OCI-LY7 (cell line): ENCODE results near the gene RGMB. TPM values are rescaled to one million over a fixed set of nuclear protein-coding genes. Genes with fewer than 3 reads are reported as not detected.
A peak's percentile ranks its signal among the peaks of the same experiment; 100 is the strongest.

ENCODE experiments used
- BruUV-seq: library from RNA; stranded (reverse); fragments of 400-500 nt; replicated peaks from 2 replicates; lab custom pipeline; 2021; lab: Mats Ljungman, UMichigan
- CTCF ChIA-PET: fragments of 300-600 bp; sonication (Branson Sonifier 250); formaldehyde crosslinking; loops from one replicate; lab custom pipeline; 2022; ENCODE audit warnings: antibody characterized with exemption; ENCODE audit not compliant: unreplicated experiment; lab: Charles Lee
- POLR2A ChIA-PET: fragments of 300-600 bp; sonication (Branson Sonifier 250); formaldehyde crosslinking; loops from one replicate; lab custom pipeline; 2022; ENCODE audit warnings: antibody characterized with exemption; lab: Charles Lee
- DNase-seq: peaks from one replicate; pipeline ENCODE4 v3.0.0-alpha.2; 2015; ENCODE audit warnings: low spot score
- H2AFZ ChIP-seq: fragments of 200-600 bp; sonication (generic), shearing (Covaris generic); 2 replicates; pipeline ENCODE4 v1.6.1; 2014; ENCODE audit warnings: mild to moderate bottlenecking, antibody characterized with exemption, low read length, moderate library complexity
- H3K27ac ChIP-seq: fragments of 200-600 bp; sonication (generic); 2 replicates; pipeline ENCODE4 v1.5.1; 2014; ENCODE audit warnings: mixed run types, low read depth, mild to moderate bottlenecking, moderate library complexity, low read length, inconsistent platforms; ENCODE audit not compliant: poor library complexity, severe bottlenecking
- H3K36me3 ChIP-seq: fragments of 200-600 bp; sonication (generic); 2 replicates; pipeline ENCODE4 v1.6.1; 2014; ENCODE audit warnings: mild to moderate bottlenecking, antibody characterized with exemption, low read length, moderate library complexity, mixed read lengths; ENCODE audit not compliant: insufficient read depth
- H3K4me1 ChIP-seq: fragments of 200-600 bp; sonication (generic); 2 replicates; pipeline ENCODE4 v1.5.1; 2014; ENCODE audit warnings: mild to moderate bottlenecking, low read length; ENCODE audit not compliant: insufficient read depth, poor library complexity, severe bottlenecking
- H3K4me2 ChIP-seq: fragments of 200-600 bp; sonication (generic); 2 replicates; pipeline ENCODE4 v1.6.1; 2014; ENCODE audit warnings: mild to moderate bottlenecking, low read length
- H3K4me3 ChIP-seq: fragments of 200-600 bp; sonication (generic); 2 replicates; pipeline ENCODE4 v1.5.1; 2014; ENCODE audit warnings: mild to moderate bottlenecking, low read depth, low read length; ENCODE audit not compliant: poor library complexity, severe bottlenecking
- H3K79me2 ChIP-seq: fragments of 200-600 bp; sonication (generic); 2 replicates; pipeline ENCODE4 v1.6.1; 2016; ENCODE audit warnings: low read depth, mild to moderate bottlenecking, low read length, moderate library complexity, mixed read lengths; ENCODE audit not compliant: insufficient read depth
- H3K9me2 ChIP-seq: fragments of 200-600 bp; sonication (generic); 2 replicates; pipeline ENCODE4 v1.6.1; 2016; ENCODE audit warnings: mild to moderate bottlenecking, low read length, mixed read lengths; ENCODE audit not compliant: insufficient read depth
- H3K9me3 ChIP-seq: fragments of 200-600 bp; sonication (generic); 2 replicates; pipeline ENCODE4 v1.6.1; 2014; ENCODE audit warnings: mild to moderate bottlenecking, mixed run types, low read length, mixed read lengths
- H4K20me1 ChIP-seq: fragments of 200-600 bp; sonication (generic); 2 replicates; pipeline ENCODE4 v1.6.1; 2014; ENCODE audit warnings: mild to moderate bottlenecking, antibody characterized with exemption, low read length, moderate library complexity, mixed read lengths; ENCODE audit not compliant: insufficient read depth
- CTCF ChIP-seq: fragments of 200-600 bp; sonication (generic); conservative IDR thresholded peaks from 2 replicates; pipeline ENCODE4 v1.5.1; 2014; ENCODE audit warnings: mild to moderate bottlenecking, antibody characterized with exemption, low read length, moderate library complexity, mixed read lengths
- EZH2phosphoT487 ChIP-seq: fragments of 200-600 bp; sonication (generic); IDR thresholded peaks from 2 replicates; pipeline ENCODE4 v1.6.1; 2018; ENCODE audit warnings: low read depth, borderline replicate concordance, mild to moderate bottlenecking, mixed run types, antibody characterized with exemption, low read length, moderate library complexity, mixed read lengths
- intact Hi-C: fragments of 100-400 bp; cut with micrococcal nuclease; formaldehyde crosslinking; loops from one replicate; pipeline ENCODE4 v1.10.0; 2022; ENCODE audit not compliant: unreplicated experiment
- total RNA-seq, 2 experiments: library from RNA; depleted of rRNA in 1 of 2; stranded (reverse); fragments of >200 nt in 1 of 2; shearing (Covaris generic) in 1 of 2; gene quantifications; 2 replicates each; pipeline ENCODE4 v1.2.3, GENCODE V29; 2014 to 2022

The RGMB gene
- total RNA-seq, 2 experiments from 2014 or later = 9.2 to 11.2 TPM

- Histone ChIP-seq H3K27ac (no peak overlapping the region), H3K4me3 (no peak overlapping the region), H3K36me3 (no peaks in the 10 kb centered on the region), H3K4me1 (peaks cover 27% of the 10 kb centered on the region), H4K20me1 (0 out of 2 replicates have a peak, but pooled peaks cover 8% of the 10 kb centered on the region), H3K9me2 (no peaks in the 10 kb centered on the region), H3K9me3 (no peaks in the 10 kb centered on the region), H2AFZ (no peak overlapping the region), H3K79me2 (no peaks in the 10 kb centered on the region), H3K4me2 (no peak overlapping the region)
- ChIA-PET POLR2A (interaction anchor here (0.6 to 1.0 kb wide), 2 partner anchors 9 to 63 kb away, joined by 3 read pairs; no protein-coding TSS in a partner anchor), CTCF (no interaction called here)
- BruUV-seq = no TSS peak
- intact Hi-C loops = no loop called here
- TF ChIP-seq CTCF (peak; percentile 85), EZH2phosphoT487 (no peak)
- peak; percentile 51 for DNase-seq
These were observed 5.1 kb upstream of the RGMB start for GRCh38 chr5:98768160-98768959.

- Histone ChIP-seq H4K20me1 (0 out of 2 replicates have a peak, but pooled peaks cover 8% of the 10 kb centered on the region), H3K9me2 (no peaks in the 10 kb centered on the region), H2AFZ (no peak overlapping the region), H3K9me3 (no peaks in the 10 kb centered on the region), H3K27ac (no peak overlapping the region), H3K4me2 (no peak overlapping the region), H3K36me3 (no peaks in the 10 kb centered on the region), H3K79me2 (no peaks in the 10 kb centered on the region), H3K4me3 (no peak overlapping the region), H3K4me1 (peaks cover 27% of the 10 kb centered on the region)
- ChIA-PET POLR2A (interaction anchor here (0.6 kb wide), 1 partner anchor 63 kb away, joined by 3 read pairs; no protein-coding TSS in a partner anchor), CTCF (no interaction called here)
- BruUV-seq = no TSS peak
- intact Hi-C loops = no loop called here
- TF ChIP-seq CTCF = no peak
- no peak for TF ChIP-seq EZH2phosphoT487
- no peak for DNase-seq
These were observed 4.6 kb upstream of the RGMB start for GRCh38 chr5:98768960-98769209.
